Measurements from ENCODE around the gene PODN. TPM values are rescaled to one million over a fixed set of nuclear protein-coding genes. Genes with fewer than 3 reads are reported as not detected.

PODN gene
- total and polyA plus RNA-seq, 2 of the 4 experiments (the other 2 are of a cell fraction), result 0.54 to 6.2 TPM

DNA sequence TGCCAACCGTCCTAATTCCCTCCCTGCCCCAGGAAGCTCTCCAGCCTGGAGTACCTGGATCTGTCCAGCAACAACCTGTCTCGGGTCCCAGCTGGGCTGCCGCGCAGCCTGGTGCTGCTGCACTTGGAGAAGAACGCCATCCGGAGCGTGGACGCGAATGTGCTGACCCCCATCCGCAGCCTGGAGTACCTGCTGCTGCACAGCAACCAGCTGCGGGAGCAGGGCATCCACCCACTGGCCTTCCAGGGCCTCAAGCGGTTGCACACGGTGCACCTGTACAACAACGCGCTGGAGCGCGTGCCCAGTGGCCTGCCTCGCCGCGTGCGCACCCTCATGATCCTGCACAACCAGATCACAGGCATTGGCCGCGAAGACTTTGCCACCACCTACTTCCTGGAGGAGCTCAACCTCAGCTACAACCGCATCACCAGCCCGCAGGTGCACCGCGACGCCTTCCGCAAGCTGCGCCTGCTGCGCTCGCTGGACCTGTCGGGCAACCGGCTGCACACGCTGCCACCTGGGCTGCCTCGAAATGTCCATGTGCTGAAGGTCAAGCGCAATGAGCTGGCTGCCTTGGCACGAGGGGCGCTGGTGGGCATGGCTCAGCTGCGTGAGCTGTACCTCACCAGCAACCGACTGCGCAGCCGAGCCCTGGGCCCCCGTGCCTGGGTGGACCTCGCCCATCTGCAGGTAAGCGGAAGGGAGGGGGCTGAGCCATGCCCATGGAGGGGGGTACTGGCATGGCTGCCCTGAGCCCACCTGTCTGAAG lies 16.5 kb downstream of the PODN start:
- H2AK9ac ChIP-seq (replicated peaks; ENCODE audit: low read depth, low read length, poor library complexity), result no peak overlapping the region
- no peak overlapping the region for H3K18ac ChIP-seq (ENCODE audit: low read depth, low read length)
- no peak overlapping the region for H2BK20ac ChIP-seq (ENCODE audit: low read depth, low read length)
- no peaks in the 10 kb centered on the region; the same call in 1 of the 2 replicates for H3K9me1 ChIP-seq (ENCODE audit: insufficient read depth, low read length)
- in situ Hi-C loops (cut with MboI; ENCODE audit: low sequenced_read_pairs) (no loop called here), dilution Hi-C loops (cut with HindIII; ENCODE audit: low sequenced_read_pairs, unreplicated experiment) (no loop called here), intact Hi-C loops (cut with micrococcal nuclease) (no loop called here)
- no peak overlapping the region for H4K5ac ChIP-seq (ENCODE audit: low read depth, low read length)
- no TSS peak for BruUV-seq (replicated peaks)
- H3K56ac ChIP-seq (ENCODE audit: extremely low read depth, insufficient read depth, low read length), result no peak overlapping the region
- CTCF ChIA-PET, result no interaction called here
- no peak overlapping the region for H3K4ac ChIP-seq (ENCODE audit: low read depth, low read length)
- no peak overlapping the region for H4K8ac ChIP-seq (ENCODE audit: low read depth in 2 of 2, low read length in 2 of 2)
- no peak overlapping the region for H3K9ac ChIP-seq (ENCODE audit: low read depth, low read length)
- no peak overlapping the region for H3K4me3 ChIP-seq (ENCODE audit: insufficient read depth, low read depth, low read length)
- H3K36me3 ChIP-seq (ENCODE audit: control insufficient read depth, insufficient read depth, low read length), result peaks cover 34% of the 10 kb centered on the region
- no peaks in the 10 kb centered on the region for H3K27me3 ChIP-seq (ENCODE audit: control insufficient read depth, insufficient read depth, low read length)
- no peak overlapping the region for H3K14ac ChIP-seq (replicated peaks; ENCODE audit: low read depth, low read length)
- 96% methylated on average over 37 of the region's 46 CpGs; no CpG with 5 or more reads in 1 of the 2 experiments for WGBS, 2 experiments (ENCODE audit: extremely low coverage in 2 of 2, insufficient read length in 1 of 2)
- no peaks in the 10 kb centered on the region; the same call in 1 of the 2 replicates for H3K4me1 ChIP-seq (ENCODE audit: control insufficient read depth, insufficient read depth, low read length)
- no peak overlapping the region for H2BK5ac ChIP-seq (ENCODE audit: low read depth, low read length, poor library complexity, severe bottlenecking)
- no peaks in the 10 kb centered on the region for H3K9me3 ChIP-seq (ENCODE audit: control insufficient read depth, insufficient read depth, low read length)
- no peak overlapping the region for H3K4me2 ChIP-seq (ENCODE audit: low read depth, low read length)
- no peaks in the 10 kb centered on the region for H3K79me1 ChIP-seq (ENCODE audit: low read depth in 1 of 2, low read length in 2 of 2)
- H2AFZ ChIP-seq (replicated peaks; ENCODE audit: low read length, poor library complexity), result no peak overlapping the region
- no peak overlapping the region for H3K23ac ChIP-seq (ENCODE audit: low read depth, low read length)
- no peak overlapping the region for H2AK5ac ChIP-seq (ENCODE audit: low read depth, low read length)
- no peak for TF ChIP-seq CEBPB (IDR thresholded peaks at IDR 0.05; ENCODE audit: low read depth, low read length)
- TF ChIP-seq SMC3 (IDR thresholded peaks at IDR 0.05; ENCODE audit: low read depth, low read length), result no peak
- POLR2A ChIA-PET (ENCODE audit: unreplicated experiment), result no interaction called here
- ATAC-seq (ENCODE audit: low read depth) (no peak), DNase-seq (no peak)
- no peak overlapping the region for H2BK15ac ChIP-seq (ENCODE audit: low read depth, low read length)
- H3K27ac ChIP-seq (ENCODE audit: insufficient read depth, low read length), result no peak overlapping the region
- no peaks in the 10 kb centered on the region for H4K20me1 ChIP-seq (ENCODE audit: insufficient read depth, low read length)
- H2BK120ac ChIP-seq (ENCODE audit: low read depth, low read length), result no peak overlapping the region
- no peak overlapping the region for H4K91ac ChIP-seq (ENCODE audit: insufficient read depth, low read depth, low read length)
